ENCODE results near the gene MT2A.
"Not testable (repeated sequence)": the region's sequence is repeated elsewhere in the genome, so short reads cannot be mapped to it uniquely, and the experiment has no call there.

Gene MT2A

GRCh38 chr16:56621665-56622445 is 13.5 kb downstream of the MT2A start:
- DNase-seq (ENCODE audit: low spot score), result not testable (repeated sequence)

- DNase-seq (ENCODE audit: low spot score), result not testable (repeated sequence)
Measured at GRCh38 chr16:56623184-56623583, 14.8 kb downstream of the MT2A start.

- DNase-seq (ENCODE audit: low spot score), result no peak
Measured at GRCh38 chr16:56623637-56624036, 15.3 kb downstream of the MT2A start.

- DNase-seq (ENCODE audit: low spot score), result peak; percentile 91
Measured at GRCh38 chr16:56625140-56625942, 17.0 kb downstream of the MT2A start, which contains the start of gene MT1E. TSS of gene MT1E (plus strand) at chr16:56625781. CDS start at chr16:56625852, 71 bp downstream.

GRCh38 chr16:56625943-56626654 is 17.7 kb downstream of the MT2A start:
- DNase-seq (ENCODE audit: low spot score), result peak; percentile 81

GRCh38 chr16:56626685-56627084 is 18.3 kb downstream of the MT2A start:
- no peak for DNase-seq (ENCODE audit: low spot score)

- DNase-seq (ENCODE audit: low spot score), result no peak
Measured at GRCh38 chr16:56628486-56629350, 20.3 kb downstream of the MT2A start.

GRCh38 chr16:56629531-56629930 is 21.1 kb downstream of the MT2A start:
- DNase-seq (ENCODE audit: low spot score), result no peak

GRCh38 chr16:56630134-56630533 is 21.8 kb downstream of the MT2A start:
- DNase-seq (ENCODE audit: low spot score), result no peak

- DNase-seq (ENCODE audit: low spot score), result no peak
Measured at GRCh38 chr16:56631197-56631596, 22.8 kb downstream of the MT2A start.

- DNase-seq (ENCODE audit: low spot score), result no peak
Measured at GRCh38 chr16:56631832-56632155, 23.4 kb downstream of the MT2A start.

- DNase-seq (ENCODE audit: low spot score), result peak; percentile 63
Measured at GRCh38 chr16:56632156-56632847, 23.9 kb downstream of the MT2A start, which contains the start of gene MT1M. TSS of gene MT1M (plus strand) at chr16:56632659. CDS start at chr16:56632732, 73 bp downstream.

- no peak for DNase-seq (ENCODE audit: low spot score)
Measured at GRCh38 chr16:56632848-56633365, 24.5 kb downstream of the MT2A start.

- no peak for DNase-seq (ENCODE audit: low spot score)
Measured at GRCh38 chr16:56633535-56633934, 25.2 kb downstream of the MT2A start.

GRCh38 chr16:56634715-56635440 is 26.5 kb downstream of the MT2A start:
- DNase-seq (ENCODE audit: low spot score), result no peak

GRCh38 chr16:56635441-56635967 is 27.1 kb downstream of the MT2A start:
- DNase-seq (ENCODE audit: low spot score), result no peak

- no peak for DNase-seq (ENCODE audit: low spot score)
Measured at GRCh38 chr16:56636616-56637413, 28.4 kb downstream of the MT2A start.

- DNase-seq (ENCODE audit: low spot score), result peak; percentile 81
Measured at GRCh38 chr16:56637814-56638750, 29.7 kb downstream of the MT2A start, which contains the start of gene MT1A. TSS of gene MT1A (plus strand) at chr16:56638666. CDS start at chr16:56638739, 73 bp downstream.

Measured in AG08396 (cell line).